Right lobe of liver (tissue), 6 donors: Measurements from ENCODE around the gene APOOL. TPM values are rescaled to one million over a fixed set of nuclear protein-coding genes. Genes with fewer than 3 reads are reported as not detected.

Source experiments
- ATAC-seq, 4 donors: fragments of 200-7000 bp; cut with Tn5 transposase; one replicate each; pipeline ENCODE4 v1.9.1; 2020; ENCODE audit warnings: mild to moderate bottlenecking in 4 of 4, moderate library complexity in 4 of 4
- DNase-seq, 3 donors: peaks; one replicate each; pipeline ENCODE4 v3.0.0-alpha.2; 2020
- H3K27ac ChIP-seq, 3 donors: fragments of 200-600 bp; one replicate each; pipeline ENCODE4 v1.8.0; 2022
- H3K27me3 ChIP-seq, 2 donors: fragments of 200-600 bp; one replicate each; pipeline ENCODE4 v1.8.0; 2022
- H3K36me3 ChIP-seq, 4 donors: fragments of 200-600 bp; sonication (generic) in 1 of 4; one replicate each; pipeline versions ENCODE4 v1.5.1 to v1.8.0; 2017 to 2022; ENCODE audit warnings: control low read depth in 1 of 4
- H3K4me1 ChIP-seq, 4 donors: fragments of 200-600 bp; sonication (generic) in 1 of 4; one replicate each; pipeline versions ENCODE4 v1.5.1 to v1.8.0; 2017 to 2022; ENCODE audit warnings: control low read depth in 1 of 4
- H3K4me3 ChIP-seq, 3 donors: fragments of 200-600 bp; one replicate each; pipeline ENCODE4 v1.8.0; 2022
- H3K9me3 ChIP-seq, 4 donors: fragments of 200-600 bp; sonication (generic) in 1 of 4; one replicate each; pipeline versions ENCODE4 v1.5.1 to v1.8.0; 2017 to 2022; ENCODE audit warnings: control low read depth in 1 of 4
- CTCF ChIP-seq, 4 donors: fragments of 200-600 bp in 3 of 4; fragments of 450-650 bp in 1 of 4; IDR thresholded peaks; one replicate each; pipeline versions ENCODE4 v1.5.1 to v1.8.0; 2016 to 2022; ENCODE audit warnings: antibody characterized with exemption in 4 of 4, mild to moderate bottlenecking in 2 of 4
- POLR2A ChIP-seq: fragments of 450-650 bp; IDR thresholded peaks from one replicate; pipeline ENCODE4 v1.6.1; 2017; ENCODE audit warnings: antibody characterized with exemption, mild to moderate bottlenecking
- WGBS: methylation state at CpG from one replicate; pipeline ENCODE4 v1.1.6; 2018; ENCODE audit warnings: low coverage, low lambda C conversion rate; ENCODE audit not compliant: insufficient coverage; ENCODE audit errors: missing lambda C conversion rate; 5-methylcytosine and 5-hydroxymethylcytosine counted together
- intact Hi-C, 2 donors: fragments of 100-400 bp; cut with DNase I; formaldehyde crosslinking; loops; one replicate each; pipeline versions ENCODE4 v1.11.2 to v1.14.1; 2022
- total RNA-seq, 6 experiments: library from RNA; depleted of rRNA in 2 of 6; stranded (reverse); fragments of >200 nt in 2 of 6; fragmentation: NEBNext Ultra II Directional in 3 of 6; extraction: Animal tissue kit (Norgen Biotek cat#: 25700) in 3 of 6; gene quantifications; one replicate each; pipeline versions ENCODE4 v1.1.0 to v1.2.4, GENCODE V29; 2016 to 2023
- donor health status: DM: no; HTN: yes; CAD: no.
- donor health status: DM: no; HTN: no; CAD: no.
- donor health status: DM: no; HTN: no; CAD: no.
- donor health status: DM: no; HTN: yes; CAD: no.
- donor health status: DM: no; HTN: yes; CAD: no.

The APOOL gene
- total RNA-seq, 6 experiments from 2014 or later: 14.3 to 25.3 (median 20.0) TPM

- Histone ChIP-seq H3K27me3 (no peaks in the 10 kb centered on the region), H3K4me1 (peaks cover 0 to 5% (median 0%) of the 10 kb centered on the region in 4 donors), H3K4me3 (no peak overlapping the region), H3K36me3 (no peaks in the 10 kb centered on the region), H3K9me3 (no peaks in the 10 kb centered on the region), H3K27ac (no peak overlapping the region)
- no peak for ATAC-seq
- TF ChIP-seq CTCF (IDR thresholded peaks at IDR 0.05) (no peak), POLR2A (no peak)
- intact Hi-C loops: no loop called here
- DNase-seq: no peak
Measured at GRCh38 chrX:85026170-85026569, 22.5 kb downstream of the APOOL start.

- no peaks in the 10 kb centered on the region for H3K36me3 ChIP-seq
- peaks cover 0 to 6% (median 2%) of the 10 kb centered on the region in 4 donors for H3K4me1 ChIP-seq
- no peak overlapping the region for H3K4me3 ChIP-seq
- no peak for TF ChIP-seq POLR2A
- TF ChIP-seq CTCF (IDR thresholded peaks at IDR 0.05): no peak
- H3K27ac ChIP-seq: no peak overlapping the region
- ATAC-seq: no peak
- no peaks in the 10 kb centered on the region for H3K9me3 ChIP-seq
- no peak for DNase-seq
- H3K27me3 ChIP-seq: no peaks in the 10 kb centered on the region
- intact Hi-C loops: no loop called here
Measured at GRCh38 chrX:85029043-85029442, 25.4 kb downstream of the APOOL start.

GRCh38 chrX:85031505-85031904 lies 27.8 kb downstream of the APOOL start:
- H3K27me3 ChIP-seq: no peaks in the 10 kb centered on the region
- TF ChIP-seq POLR2A: no peak
- peaks cover 0 to 6% (median 2%) of the 10 kb centered on the region in 4 donors for H3K4me1 ChIP-seq
- WGBS: 36% methylated on average over 2 of the region's 2 CpGs
- no peak overlapping the region for H3K27ac ChIP-seq
- DNase-seq (no peak), ATAC-seq (peak; percentile 48 to 78 (median 59))
- no peaks in the 10 kb centered on the region for H3K9me3 ChIP-seq
- no peak overlapping the region for H3K4me3 ChIP-seq
- H3K36me3 ChIP-seq: no peaks in the 10 kb centered on the region
- intact Hi-C loops: no loop called here

GRCh38 chrX:85037114-85037513 lies 33.4 kb downstream of the APOOL start:
- no peak overlapping the region for H3K27ac ChIP-seq
- ATAC-seq: no peak
- no peak for DNase-seq
- H3K4me3 ChIP-seq: no peak overlapping the region
- TF ChIP-seq POLR2A: no peak
- no peak for TF ChIP-seq CTCF (IDR thresholded peaks at IDR 0.05)
- no peaks in the 10 kb centered on the region for H3K27me3 ChIP-seq
- WGBS: 31% methylated on average over 3 of the region's 3 CpGs
- no peaks in the 10 kb centered on the region for H3K36me3 ChIP-seq
- no peaks in the 10 kb centered on the region for H3K4me1 ChIP-seq
- no peaks in the 10 kb centered on the region for H3K9me3 ChIP-seq
- intact Hi-C loops: no loop called here

GRCh38 chrX:85051627-85052026 lies 48.0 kb downstream of the APOOL start:
- WGBS: no CpG with 5 or more reads among the region's 1 CpG
- DNase-seq: no peak
- H3K27me3 ChIP-seq: peaks cover 0 to 7% of the 10 kb centered on the region in 2 donors

More at GRCh38 chrX:85051627-85052026, 48.0 kb downstream of the APOOL start:
- Histone ChIP-seq H3K36me3 (no peaks in the 10 kb centered on the region), H3K27ac (no peak overlapping the region), H3K4me1 (no peaks in the 10 kb centered on the region), H3K9me3 (no peaks in the 10 kb centered on the region), H3K4me3 (no peak overlapping the region)
- intact Hi-C loops: no loop called here
- no peak for ATAC-seq
- TF ChIP-seq CTCF (IDR thresholded peaks at IDR 0.05): no peak
- no peak for TF ChIP-seq POLR2A
